HCT116 (cell line): ENCODE results near the gene IGFLR1. TPM values are rescaled to one million over a fixed set of nuclear protein-coding genes. Genes with fewer than 3 reads are reported as not detected.

ENCODE experiments used
- ATAC-seq: fragments of 200-7000 bp; cut with Tn5 transposase; 2 replicates; pipeline ENCODE4 v1.9.1; 2020; ENCODE audit warnings: mild to moderate bottlenecking, moderate library complexity
- BruUV-seq: library from RNA; stranded (reverse); fragments of 400-500 nt; replicated peaks from 2 replicates; lab custom pipeline; 2021; lab: Mats Ljungman, UMichigan
- CTCF ChIA-PET: fragments of 300-600 bp; sonication (Branson Sonifier 250); formaldehyde crosslinking; loops from one replicate; lab custom pipeline; 2021; ENCODE audit warnings: antibody characterized with exemption; lab: Charles Lee
- POLR2A ChIA-PET: fragments of 300-600, 350-600 bp; sonication (Branson Sonifier 250); formaldehyde crosslinking; loops from one replicate; lab custom pipeline; 2021; ENCODE audit warnings: antibody characterized with exemption; lab: Charles Lee
- RAD21 ChIA-PET, 2 experiments: fragments of 300-600 bp; sonication (Branson Sonifier 250); formaldehyde crosslinking; loops; one replicate each; lab custom pipeline; 2023; ENCODE audit warnings: low total read pairs in 2 of 2; ENCODE audit not compliant: uncharacterized antibody in 2 of 2, unreplicated experiment in 2 of 2, low non-redundant PET in 1 of 2; lab: Charles Lee
- DNase-seq: peaks from one replicate; pipeline ENCODE4 v3.0.0-alpha.2; 2010; ENCODE audit warnings: low read depth, low spot score
- H2AFZ ChIP-seq: fragments of 200-600 bp; shearing (Covaris generic), sonication (generic); 2 replicates; pipeline ENCODE4 v1.6.1; 2017; ENCODE audit warnings: low read depth, mixed run types, mixed read lengths, antibody characterized with exemption, low read length; ENCODE audit not compliant: poor library complexity, severe bottlenecking
- H3K27ac ChIP-seq: 2 replicates; pipeline ENCODE4 v1.5.1; 2012; ENCODE audit warnings: low read depth, low read length
- H3K27me3 ChIP-seq: fragments of 200-600 bp; sonication (generic); 2 replicates; pipeline ENCODE4 v1.6.1; 2016; ENCODE audit warnings: mixed run types, low read length, mixed read lengths; ENCODE audit not compliant: insufficient read depth
- H3K36me3 ChIP-seq, 2 experiments: fragments of 200-500 bp in 1 of 2; fragments of 200-600 bp in 1 of 2; sonication (Bioruptor generic) in 1 of 2; sonication (generic) in 1 of 2; 2 replicates each; pipeline versions ENCODE4 v1.5.1 to v1.6.1; 2014 to 2016; ENCODE audit warnings: low read length in 2 of 2, inconsistent platforms in 1 of 2, mixed read lengths in 1 of 2, mixed run types in 1 of 2; ENCODE audit not compliant: insufficient read depth in 2 of 2, control insufficient read depth in 1 of 2
- H3K4me1 ChIP-seq, 2 experiments: fragments of 200-600 bp in 1 of 2; sonication (generic) in 1 of 2; 2 replicates each; pipeline versions ENCODE4 v1.5.1 to v1.6.1; 2012 to 2017; ENCODE audit warnings: low read length in 2 of 2, inconsistent platforms in 1 of 2, mild to moderate bottlenecking in 1 of 2, mixed read lengths in 1 of 2, mixed run types in 1 of 2, moderate library complexity in 1 of 2; ENCODE audit not compliant: insufficient read depth in 2 of 2, control insufficient read depth in 1 of 2
- H3K4me2 ChIP-seq: fragments of 200-600 bp; sonication (generic); 2 replicates; pipeline ENCODE4 v1.6.1; 2017; ENCODE audit warnings: mixed run types, low read length, mixed read lengths
- H3K4me3 ChIP-seq, 2 experiments: fragments of 200-600 bp in 1 of 2; sonication (generic) in 1 of 2; replicated peaks in 1 of 2; 2 replicates each; pipeline ENCODE4 v1.5.1; 2011 to 2016; ENCODE audit warnings: low read length in 2 of 2, control low read depth in 1 of 2, low read depth in 1 of 2, mild to moderate bottlenecking in 1 of 2, mixed read lengths in 1 of 2, mixed run types in 1 of 2
- H3K79me2 ChIP-seq: fragments of 200-600 bp; sonication (generic); 2 replicates; pipeline ENCODE4 v1.6.1; 2017; ENCODE audit warnings: mild to moderate bottlenecking, mixed run types, low read length, moderate library complexity, mixed read lengths; ENCODE audit not compliant: insufficient read depth
- H3K9ac ChIP-seq: fragments of 200-600 bp; sonication (generic); 2 replicates; pipeline ENCODE4 v1.6.1; 2016; ENCODE audit warnings: low read length, mixed read lengths
- H3K9me2 ChIP-seq: fragments of 200-600 bp; sonication (generic), shearing (Covaris generic); 2 replicates; pipeline ENCODE4 v1.6.1; 2017; ENCODE audit warnings: mixed run types, mild to moderate bottlenecking, moderate library complexity; ENCODE audit not compliant: insufficient read depth
- H3K9me3 ChIP-seq, 2 experiments: fragments of 200-500 bp in 1 of 2; fragments of 200-600 bp in 1 of 2; sonication (Bioruptor generic) in 1 of 2; sonication (generic) in 1 of 2; 2 replicates each; pipeline ENCODE4 v1.6.1; 2014 to 2017; ENCODE audit warnings: low read length in 2 of 2, mixed read lengths in 2 of 2, inconsistent platforms in 1 of 2, low read depth in 1 of 2, mild to moderate bottlenecking in 1 of 2, mixed run types in 1 of 2, moderate library complexity in 1 of 2; ENCODE audit not compliant: control insufficient read depth in 1 of 2, insufficient read depth in 1 of 2
- H4K20me1 ChIP-seq: fragments of 200-600 bp; sonication (generic), shearing (Covaris generic); 2 replicates; pipeline ENCODE4 v1.6.1; 2017; ENCODE audit warnings: mixed run types, mild to moderate bottlenecking, moderate library complexity; ENCODE audit not compliant: insufficient read depth
- CEBPB ChIP-seq: IDR thresholded peaks from 2 replicates; pipeline ENCODE4 v1.6.1; 2012; ENCODE audit warnings: low read depth
- EZH2phosphoT487 ChIP-seq: fragments of 200-600 bp; IDR thresholded peaks from 2 replicates; pipeline ENCODE4 v1.6.1; 2018; ENCODE audit warnings: antibody characterized with exemption, borderline replicate concordance
- FOSL1 ChIP-seq: IDR thresholded peaks from 2 replicates; pipeline ENCODE4 v1.6.1; 2012; ENCODE audit warnings: low read depth
- JUND ChIP-seq: IDR thresholded peaks from 2 replicates; pipeline ENCODE4 v1.6.1; 2012
- POLR2AphosphoS5 ChIP-seq: IDR thresholded peaks from 2 replicates; pipeline ENCODE4 v1.6.1; 2011; ENCODE audit warnings: mild to moderate bottlenecking, low read depth, low read length, moderate library complexity
- SRF ChIP-seq: IDR thresholded peaks from 2 replicates; pipeline ENCODE4 v1.6.1; 2012; ENCODE audit warnings: low read depth
- intact Hi-C: fragments of 100-400 bp; cut with micrococcal nuclease; formaldehyde crosslinking; loops from 2 replicates; pipeline ENCODE4 v1.10.0; 2022
- total RNA-seq: library from RNA; stranded (reverse); gene quantifications from one replicate; pipeline ENCODE4 v1.2.1, GENCODE V29; 2021; ENCODE audit not compliant: unreplicated experiment
- TF ChIP-seq, protein P1 (sequence below): IDR thresholded peaks from 2 replicates; pipeline ENCODE4 v1.6.1; 2011; ENCODE audit warnings: mild to moderate bottlenecking, low read length, moderate library complexity; ENCODE audit not compliant: insufficient replicate concordance; ENCODE audit errors: extremely low read depth

Gene IGFLR1
- total RNA-seq, 1 experiment from 2014 or later = 8.3 TPM

DNA sequence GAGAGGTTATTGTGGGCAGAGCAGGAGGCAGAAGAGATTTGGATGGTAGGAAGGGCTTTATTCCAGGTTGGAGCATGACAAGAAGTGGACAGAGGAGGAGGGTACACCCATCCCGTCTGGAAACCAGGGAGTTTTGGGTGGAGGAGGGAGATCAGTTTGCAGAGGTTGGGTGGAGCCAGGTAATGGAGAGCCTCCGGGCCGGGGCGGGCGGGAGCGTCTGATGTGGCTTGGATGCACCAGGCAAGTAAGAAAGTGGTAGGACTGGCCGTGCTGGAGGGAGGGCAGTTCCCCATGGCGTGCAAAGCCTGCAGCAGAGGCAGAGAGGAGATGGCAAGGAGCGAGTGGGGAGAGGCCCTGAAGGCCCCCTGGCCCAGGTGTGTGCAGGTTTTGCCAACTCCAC is 10.9 kb downstream of the IGFLR1 start:
- Histone ChIP-seq H3K4me2 (no peak overlapping the region), H3K36me3 (peaks cover 44 to 48% of the 10 kb centered on the region in 2 experiments), H3K9ac (no peak overlapping the region), H2AFZ (no peak overlapping the region), H3K27ac (no peak overlapping the region), H3K9me2 (no peaks in the 10 kb centered on the region), H3K4me3 (no peak overlapping the region), H3K27me3 (no peaks in the 10 kb centered on the region), H3K9me3 (no peaks in the 10 kb centered on the region), H4K20me1 (no peaks in the 10 kb centered on the region), H3K79me2 (no peaks in the 10 kb centered on the region), H3K4me1 (no peaks in the 10 kb centered on the region)
- POLR2A ChIA-PET = no interaction called here
- RAD21 ChIA-PET = no interaction called here
- no peak for TF ChIP-seq JUND
- TF ChIP-seq SRF = no peak
- TF ChIP-seq FOSL1 = no peak
- TF ChIP-seq, protein P1, sequence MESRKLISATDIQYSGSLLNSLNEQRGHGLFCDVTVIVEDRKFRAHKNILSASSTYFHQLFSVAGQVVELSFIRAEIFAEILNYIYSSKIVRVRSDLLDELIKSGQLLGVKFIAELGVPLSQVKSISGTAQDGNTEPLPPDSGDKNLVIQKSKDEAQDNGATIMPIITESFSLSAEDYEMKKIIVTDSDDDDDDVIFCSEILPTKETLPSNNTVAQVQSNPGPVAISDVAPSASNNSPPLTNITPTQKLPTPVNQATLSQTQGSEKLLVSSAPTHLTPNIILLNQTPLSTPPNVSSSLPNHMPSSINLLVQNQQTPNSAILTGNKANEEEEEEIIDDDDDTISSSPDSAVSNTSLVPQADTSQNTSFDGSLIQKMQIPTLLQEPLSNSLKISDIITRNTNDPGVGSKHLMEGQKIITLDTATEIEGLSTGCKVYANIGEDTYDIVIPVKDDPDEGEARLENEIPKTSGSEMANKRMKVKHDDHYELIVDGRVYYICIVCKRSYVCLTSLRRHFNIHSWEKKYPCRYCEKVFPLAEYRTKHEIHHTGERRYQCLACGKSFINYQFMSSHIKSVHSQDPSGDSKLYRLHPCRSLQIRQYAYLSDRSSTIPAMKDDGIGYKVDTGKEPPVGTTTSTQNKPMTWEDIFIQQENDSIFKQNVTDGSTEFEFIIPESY = no peak
- intact Hi-C loops = no loop called here
- CTCF ChIA-PET = no interaction called here
- peak; percentile 19; the same call in 1 of the 2 replicates for ATAC-seq
- DNase-seq = no peak
- BruUV-seq = no TSS peak

DNA sequence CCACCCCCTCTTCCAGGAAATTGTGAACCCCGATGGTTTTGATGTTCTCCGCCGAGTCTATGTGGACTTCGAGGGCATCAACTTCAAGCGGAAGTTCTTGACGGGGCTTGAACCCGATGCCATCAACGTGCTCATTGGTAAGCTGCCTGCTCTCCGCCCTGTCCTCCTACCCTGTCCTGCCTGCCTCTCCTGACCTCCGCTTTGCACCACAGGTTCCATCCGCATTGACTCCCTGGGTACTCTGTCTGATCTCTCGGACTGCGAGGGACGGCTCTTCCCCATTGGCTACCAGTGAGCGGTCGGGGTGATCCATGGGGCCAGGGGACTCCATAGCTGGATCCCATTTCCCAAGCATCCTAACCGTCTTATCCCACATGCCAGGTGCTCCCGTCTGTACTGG is 11.9 kb downstream of the IGFLR1 start:
- ChIA-PET POLR2A (interaction anchor here (0.6 kb wide), 1 partner anchor 87 kb away, joined by 3 read pairs; no protein-coding TSS in a partner anchor), RAD21 (no interaction called here)
- H3K79me2 ChIP-seq = no peaks in the 10 kb centered on the region
- no TSS peak for BruUV-seq
- H4K20me1 ChIP-seq = no peaks in the 10 kb centered on the region
- H3K9ac ChIP-seq = no peak overlapping the region
- H3K27me3 ChIP-seq = no peaks in the 10 kb centered on the region
- intact Hi-C loops = no loop called here
- H3K9me3 ChIP-seq = no peaks in the 10 kb centered on the region
- H3K36me3 ChIP-seq = peaks cover 50 to 59% of the 10 kb centered on the region in 2 experiments
- H3K9me2 ChIP-seq = no peaks in the 10 kb centered on the region
- no peak for DNase-seq
- no peak for ATAC-seq
- H2AFZ ChIP-seq = no peak overlapping the region
- no peak overlapping the region for H3K4me3 ChIP-seq
- no peaks in the 10 kb centered on the region for H3K4me1 ChIP-seq
- H3K4me2 ChIP-seq = no peak overlapping the region
- no peak for TF ChIP-seq POLR2AphosphoS5
- TF ChIP-seq EZH2phosphoT487 = no peak
- TF ChIP-seq CEBPB = no peak
- TF ChIP-seq, protein P1 = no peak
- TF ChIP-seq, all 23 proteins: peak for 0
- CTCF ChIA-PET = no interaction called here
- H3K27ac ChIP-seq = no peak overlapping the region
